Measurements from ENCODE around the gene FSTL4.

DNA sequence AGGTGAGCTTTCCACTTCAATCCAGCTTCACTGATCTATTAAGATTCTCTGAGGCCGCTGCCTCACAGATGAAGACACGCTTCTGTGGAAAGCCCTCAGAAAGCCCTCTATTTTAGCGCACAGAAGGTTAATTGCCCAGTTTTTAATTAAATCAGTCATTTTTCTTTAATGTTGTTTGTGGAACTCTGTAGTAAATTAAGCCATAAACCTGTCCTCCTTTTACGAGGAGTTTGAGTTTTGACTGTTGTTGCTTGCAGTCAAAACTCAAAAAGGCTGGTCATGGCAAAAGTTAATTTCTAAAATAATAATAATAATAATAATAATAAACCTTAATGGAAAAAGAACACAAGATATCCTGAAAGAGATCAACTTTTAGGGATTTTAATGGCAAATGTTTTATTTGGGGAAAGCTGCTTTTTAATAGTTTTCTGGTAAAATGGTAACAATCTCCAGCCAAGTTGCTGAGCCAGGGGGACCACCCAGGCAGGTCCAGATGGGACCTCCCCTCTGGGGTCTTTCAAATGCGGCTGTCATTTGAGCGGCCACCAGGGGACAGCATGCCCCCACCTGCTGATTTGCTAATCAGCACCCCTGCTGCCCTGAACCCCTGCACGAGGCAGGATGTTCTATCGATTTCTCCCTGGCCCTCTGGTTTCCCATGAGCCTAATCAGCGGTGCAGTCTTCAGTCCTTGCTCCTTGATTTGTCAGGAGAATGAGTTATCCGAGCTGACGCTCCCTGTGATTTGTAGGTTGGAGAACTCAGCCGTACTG, 247.2 kb downstream of the FSTL4 start:
- TF ChIP-seq, protein P1, sequence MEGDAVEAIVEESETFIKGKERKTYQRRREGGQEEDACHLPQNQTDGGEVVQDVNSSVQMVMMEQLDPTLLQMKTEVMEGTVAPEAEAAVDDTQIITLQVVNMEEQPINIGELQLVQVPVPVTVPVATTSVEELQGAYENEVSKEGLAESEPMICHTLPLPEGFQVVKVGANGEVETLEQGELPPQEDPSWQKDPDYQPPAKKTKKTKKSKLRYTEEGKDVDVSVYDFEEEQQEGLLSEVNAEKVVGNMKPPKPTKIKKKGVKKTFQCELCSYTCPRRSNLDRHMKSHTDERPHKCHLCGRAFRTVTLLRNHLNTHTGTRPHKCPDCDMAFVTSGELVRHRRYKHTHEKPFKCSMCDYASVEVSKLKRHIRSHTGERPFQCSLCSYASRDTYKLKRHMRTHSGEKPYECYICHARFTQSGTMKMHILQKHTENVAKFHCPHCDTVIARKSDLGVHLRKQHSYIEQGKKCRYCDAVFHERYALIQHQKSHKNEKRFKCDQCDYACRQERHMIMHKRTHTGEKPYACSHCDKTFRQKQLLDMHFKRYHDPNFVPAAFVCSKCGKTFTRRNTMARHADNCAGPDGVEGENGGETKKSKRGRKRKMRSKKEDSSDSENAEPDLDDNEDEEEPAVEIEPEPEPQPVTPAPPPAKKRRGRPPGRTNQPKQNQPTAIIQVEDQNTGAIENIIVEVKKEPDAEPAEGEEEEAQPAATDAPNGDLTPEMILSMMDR (IDR thresholded peaks at IDR 0.05; ENCODE audit: poor library complexity): peak; percentile 39
- no peak for TF ChIP-seq EZH2 (IDR thresholded peaks at IDR 0.05; ENCODE audit: borderline replicate concordance)
- no peak for TF ChIP-seq EZH2phosphoT487 (IDR thresholded peaks at IDR 0.05; ENCODE audit: low read depth, severe bottlenecking, unreplicated experiment)
